Mucosa of rectum (tissue), 2 donors: ENCODE data around the gene IP6K1.
"Not testable (repeated sequence)": the region's sequence is repeated elsewhere in the genome, so short reads cannot be mapped to it uniquely, and the experiment has no call there.

Experiments
- H3K27ac ChIP-seq, 2 donors: one replicate each; pipeline ENCODE4 v1.7.0; 2013; ENCODE audit warnings: inconsistent platforms in 2 of 2, low read depth in 2 of 2, low read length in 2 of 2
- H3K27me3 ChIP-seq, 2 donors: one replicate each; pipeline ENCODE4 v1.7.0; 2013; ENCODE audit warnings: low read length in 2 of 2; ENCODE audit not compliant: control insufficient read depth in 2 of 2, insufficient read depth in 2 of 2
- H3K36me3 ChIP-seq, 2 donors: one replicate each; pipeline ENCODE4 v1.7.0; 2013; ENCODE audit warnings: low read length in 2 of 2; ENCODE audit not compliant: control insufficient read depth in 2 of 2, insufficient read depth in 2 of 2
- H3K4me1 ChIP-seq, 2 donors: one replicate each; pipeline ENCODE4 v1.7.0; 2013; ENCODE audit warnings: low read length in 2 of 2, mild to moderate bottlenecking in 1 of 2; ENCODE audit not compliant: control insufficient read depth in 2 of 2, insufficient read depth in 2 of 2
- H3K4me3 ChIP-seq, 2 donors: one replicate each; pipeline ENCODE4 v1.7.0; 2013; ENCODE audit warnings: low read length in 2 of 2
- H3K9ac ChIP-seq, 2 donors: one replicate each; pipeline ENCODE4 v1.7.0; 2013; ENCODE audit warnings: low read length in 2 of 2, low read depth in 1 of 2, mild to moderate bottlenecking in 1 of 2
- H3K9me3 ChIP-seq, 2 donors: one replicate each; pipeline ENCODE4 v1.7.0; 2013; ENCODE audit warnings: low read length in 2 of 2; ENCODE audit not compliant: control insufficient read depth in 2 of 2
- donor health status: healthy.
- donor health status: Normal muscosa, but diverticular disease.

IP6K1 gene

DNA sequence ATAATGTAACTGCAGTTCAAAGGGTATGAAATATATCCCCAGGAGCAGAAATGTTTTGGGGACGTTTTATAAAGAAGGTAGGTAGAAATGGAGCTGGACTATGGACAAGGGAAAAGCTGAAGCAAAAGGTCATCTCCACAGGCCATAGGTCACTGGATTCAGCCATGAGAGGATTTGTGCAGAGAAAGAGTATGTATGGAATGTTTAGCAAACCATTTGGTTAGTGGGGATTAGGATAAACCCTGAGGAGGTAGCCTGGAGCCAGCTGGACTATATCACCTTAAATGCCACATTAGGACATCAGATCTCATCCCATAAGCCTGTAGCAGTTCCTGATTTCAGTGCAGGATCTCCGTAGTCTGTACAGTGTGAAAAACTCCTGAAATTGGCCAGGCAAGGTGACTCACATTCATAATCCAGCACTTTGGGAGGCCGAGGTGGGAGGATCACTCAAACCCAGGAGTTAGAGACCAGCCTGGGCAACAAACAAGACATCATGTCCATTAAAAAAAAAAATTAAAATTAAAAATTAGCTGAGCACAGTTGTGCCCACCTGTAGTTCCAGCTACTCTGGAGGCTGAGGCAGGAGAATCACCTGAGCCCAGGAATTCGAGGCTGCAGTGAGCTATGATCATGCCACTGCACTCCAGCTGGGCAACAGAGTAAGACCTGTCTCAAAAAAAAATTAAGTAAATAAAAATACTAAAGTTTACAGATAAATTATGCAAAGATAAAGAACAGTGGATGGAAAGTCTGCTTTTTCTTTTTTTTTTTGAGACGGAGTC, 4.7 kb downstream of the IP6K1 start:
- Histone ChIP-seq H3K27ac (no peak overlapping the region), H3K9ac (no peak overlapping the region), H3K27me3 (no peaks in the 10 kb centered on the region), H3K4me3 (no peak overlapping the region), H3K9me3 (no peaks in the 10 kb centered on the region), H3K4me1 (peaks cover 9 to 15% of the 10 kb centered on the region in 2 donors), H3K36me3 (peaks cover 3 to 11% of the 10 kb centered on the region in 2 donors)

DNA sequence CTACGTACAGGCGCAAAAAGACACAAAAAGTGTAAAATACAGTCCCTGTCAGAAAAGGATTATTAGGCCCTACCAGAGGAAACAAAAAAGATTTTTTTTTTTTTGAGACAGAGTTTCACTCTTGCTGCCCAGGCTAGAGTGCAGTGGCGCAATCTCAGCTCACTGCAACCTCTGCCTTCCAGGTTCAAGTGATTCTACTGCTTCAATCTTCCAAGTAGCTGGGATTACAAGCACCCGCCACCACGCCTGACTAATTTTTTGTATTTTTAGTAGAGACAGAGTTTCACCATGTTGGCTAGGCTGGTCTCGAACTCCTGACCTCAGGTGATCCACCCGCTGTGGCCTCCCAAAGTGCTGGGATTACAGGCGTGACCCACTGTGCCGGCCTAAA, 5.4 kb downstream of the IP6K1 start:
- H3K9ac ChIP-seq, H3K4me3 ChIP-seq, H3K27me3 ChIP-seq, H3K9me3 ChIP-seq: not testable (repeated sequence)
- Histone ChIP-seq H3K4me1 (peaks cover 9 to 15% of the 10 kb centered on the region in 2 donors), H3K27ac (peak overlapping the region in 1 of 2 donors; percentile 24), H3K36me3 (peaks cover 3 to 13% of the 10 kb centered on the region in 2 donors)

GRCh38 chr3:49780080-49780974, 6.0 kb downstream of the IP6K1 start:
- H3K4me1 ChIP-seq: peaks cover 9% of the 10 kb centered on the region in 2 donors
- H3K9ac ChIP-seq: no peak overlapping the region
- no peaks in the 10 kb centered on the region for H3K9me3 ChIP-seq
- H3K27me3 ChIP-seq: no peaks in the 10 kb centered on the region
- peak overlapping the region; percentile 21 to 24 for H3K27ac ChIP-seq
- no peak overlapping the region for H3K4me3 ChIP-seq
- peaks cover 3 to 14% of the 10 kb centered on the region in 2 donors for H3K36me3 ChIP-seq

GRCh38 chr3:49779358-49780079, 6.8 kb downstream of the IP6K1 start:
- Histone ChIP-seq H3K4me1 (peaks cover 3 to 9% of the 10 kb centered on the region in 2 donors), H3K36me3 (peaks cover 3 to 17% of the 10 kb centered on the region in 2 donors), H3K4me3 (no peak overlapping the region), H3K27me3 (no peaks in the 10 kb centered on the region), H3K27ac (no peak overlapping the region), H3K9ac (no peak overlapping the region), H3K9me3 (no peaks in the 10 kb centered on the region)

GRCh38 chr3:49776101-49776500, 10.2 kb downstream of the IP6K1 start:
- not testable (repeated sequence) for H3K9me3 ChIP-seq, H3K4me1 ChIP-seq, H3K27me3 ChIP-seq, H3K27ac ChIP-seq, H3K4me3 ChIP-seq, H3K9ac ChIP-seq
- H3K36me3 ChIP-seq: peaks cover 0 to 12% of the 10 kb centered on the region in 2 donors

DNA sequence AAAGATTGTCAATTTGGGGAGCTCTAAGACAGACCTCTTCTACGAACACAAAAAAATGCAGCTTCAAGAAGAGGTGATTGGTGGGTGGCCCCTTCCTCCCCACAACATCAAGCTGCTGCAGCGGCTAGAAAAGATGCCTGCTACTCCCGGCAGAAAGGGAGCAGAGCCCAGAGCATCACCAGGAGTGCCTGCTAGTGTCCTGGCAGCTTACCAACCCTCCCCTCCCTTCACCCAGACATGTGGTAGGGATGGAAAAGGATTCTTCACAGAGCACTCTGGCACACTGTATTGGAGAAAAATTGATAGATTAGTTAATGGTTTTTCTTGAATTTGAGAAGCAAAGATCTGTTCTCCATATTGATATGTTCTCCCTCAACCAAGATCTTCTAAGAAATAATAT, 10.8 kb downstream of the IP6K1 start:
- Histone ChIP-seq H3K9me3 (no peaks in the 10 kb centered on the region), H3K4me3 (no peak overlapping the region), H3K4me1 (peaks cover 0 to 3% of the 10 kb centered on the region in 2 donors), H3K27ac (no peak overlapping the region), H3K36me3 (peaks cover 0 to 8% of the 10 kb centered on the region in 2 donors), H3K9ac (no peak overlapping the region), H3K27me3 (no peaks in the 10 kb centered on the region)

- Histone ChIP-seq H3K4me1 (no peaks in the 10 kb centered on the region), H3K27me3 (no peaks in the 10 kb centered on the region), H3K27ac (no peak overlapping the region), H3K9me3 (no peaks in the 10 kb centered on the region), H3K36me3 (peaks cover 3 to 12% of the 10 kb centered on the region in 2 donors), H3K9ac (no peak overlapping the region), H3K4me3 (no peak overlapping the region)
Observed at GRCh38 chr3:49772703-49773102, 13.6 kb downstream of the IP6K1 start.

- H3K9ac ChIP-seq: no peak overlapping the region
- H3K4me1 ChIP-seq: no peaks in the 10 kb centered on the region
- H3K27me3 ChIP-seq: no peaks in the 10 kb centered on the region
Observed at GRCh38 chr3:49771340-49771938, 14.9 kb downstream of the IP6K1 start.

DNA sequence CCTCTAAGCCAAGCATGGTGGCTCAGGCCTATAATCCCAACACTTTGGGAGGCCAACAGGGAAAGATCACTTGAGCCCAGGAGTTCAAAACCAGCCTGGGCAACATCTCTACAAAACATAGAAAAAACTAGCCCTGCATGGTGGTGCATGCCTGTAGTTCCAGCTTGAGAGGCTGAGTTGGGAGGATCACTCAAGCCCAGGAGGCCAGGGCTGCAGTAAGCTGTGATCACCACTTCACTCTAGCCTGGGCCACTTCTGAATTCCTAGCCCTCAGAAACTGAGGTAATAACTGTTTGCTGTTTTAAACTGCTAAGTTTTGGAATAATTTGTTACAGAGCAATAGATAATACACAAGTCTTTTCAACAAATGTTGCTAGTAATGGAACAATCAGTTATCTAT, 16.4 kb downstream of the IP6K1 start:
- Histone ChIP-seq H3K9ac (no peak overlapping the region), H3K9me3 (no peaks in the 10 kb centered on the region), H3K4me3 (no peak overlapping the region), H3K4me1 (no peaks in the 10 kb centered on the region), H3K27ac (no peak overlapping the region), H3K27me3 (no peaks in the 10 kb centered on the region), H3K36me3 (peaks cover 3 to 5% of the 10 kb centered on the region in 2 donors)

More at GRCh38 chr3:49771340-49771938, 14.9 kb downstream of the IP6K1 start:
- peaks cover 3 to 11% of the 10 kb centered on the region in 2 donors for H3K36me3 ChIP-seq
- no peak overlapping the region for H3K27ac ChIP-seq
- no peaks in the 10 kb centered on the region for H3K9me3 ChIP-seq
- no peak overlapping the region for H3K4me3 ChIP-seq
